ENCODE measurements around the gene FOXP1. TPM values are rescaled to one million over a fixed set of nuclear protein-coding genes. Genes with fewer than 3 reads are reported as not detected.
A peak's percentile ranks its signal among the peaks of the same experiment; 100 is the strongest.

FOXP1 gene
- total RNA-seq, 1 experiment from 2014 or later = 24.8 TPM

DNA sequence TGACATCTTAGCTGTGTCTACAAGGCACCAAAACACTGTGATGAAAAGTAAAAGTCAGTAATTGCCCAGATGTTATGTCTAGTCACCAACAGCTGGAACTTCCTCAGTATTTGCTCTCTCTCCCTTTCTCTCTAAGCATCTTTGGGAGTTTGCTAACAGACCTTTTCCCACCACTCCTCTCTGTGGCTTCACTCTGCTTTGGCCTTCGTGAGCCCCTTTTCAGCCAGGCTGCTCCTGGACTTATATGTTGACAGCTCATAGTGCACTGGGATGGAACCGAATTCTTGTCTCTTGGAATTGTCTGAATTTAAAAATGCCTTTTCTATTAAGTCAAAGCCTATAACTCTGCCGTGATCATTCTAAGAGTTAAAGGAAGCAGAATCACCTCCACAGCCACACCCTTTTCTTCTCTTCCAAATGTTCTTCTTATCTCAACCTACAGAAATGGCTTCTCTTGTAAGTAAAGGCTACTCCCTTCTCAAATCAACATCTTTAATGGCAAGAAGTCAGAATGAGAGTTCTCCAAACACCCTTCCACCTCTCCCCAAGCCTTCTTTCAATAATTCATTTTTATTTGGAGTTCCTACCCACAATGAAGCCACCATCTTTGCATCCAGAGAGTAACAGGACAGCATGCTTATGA is 17.2 kb upstream of the FOXP1 start:
- no peak overlapping the region for H3K4me3 ChIP-seq
- H3K27ac ChIP-seq = no peak overlapping the region
- no peaks in the 10 kb centered on the region for H3K4me1 ChIP-seq
- H3K9me3 ChIP-seq (replicated peaks) = no peaks in the 10 kb centered on the region
- no peak for DNase-seq
- H3K27me3 ChIP-seq = no peaks in the 10 kb centered on the region
- no peaks in the 10 kb centered on the region for H3K36me3 ChIP-seq

DNA sequence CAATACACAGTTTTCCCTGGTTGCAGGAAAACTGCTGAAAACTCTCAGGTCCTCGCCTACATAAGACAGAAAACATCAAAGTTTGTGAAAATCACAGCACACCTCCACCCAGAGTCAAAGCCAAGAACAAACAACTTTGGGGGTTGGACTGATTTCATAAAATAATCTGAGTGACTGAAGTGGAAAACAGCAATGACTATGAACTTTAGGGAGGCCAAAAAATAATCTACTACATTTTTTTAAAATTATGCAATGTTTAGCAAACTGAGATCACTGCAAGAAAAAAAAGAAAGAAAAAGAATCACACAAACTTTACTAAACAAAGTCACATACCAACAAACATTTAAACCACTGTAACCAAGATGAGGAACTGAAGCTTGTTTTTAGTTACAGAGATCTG is 15.9 kb upstream of the FOXP1 start:
- Histone ChIP-seq H3K9me3 (replicated peaks) (no peaks in the 10 kb centered on the region), H3K36me3 (no peaks in the 10 kb centered on the region), H3K4me3 (no peak overlapping the region), H3K27me3 (no peaks in the 10 kb centered on the region), H3K4me1 (no peaks in the 10 kb centered on the region), H3K27ac (no peak overlapping the region)
- DNase-seq = no peak

DNA sequence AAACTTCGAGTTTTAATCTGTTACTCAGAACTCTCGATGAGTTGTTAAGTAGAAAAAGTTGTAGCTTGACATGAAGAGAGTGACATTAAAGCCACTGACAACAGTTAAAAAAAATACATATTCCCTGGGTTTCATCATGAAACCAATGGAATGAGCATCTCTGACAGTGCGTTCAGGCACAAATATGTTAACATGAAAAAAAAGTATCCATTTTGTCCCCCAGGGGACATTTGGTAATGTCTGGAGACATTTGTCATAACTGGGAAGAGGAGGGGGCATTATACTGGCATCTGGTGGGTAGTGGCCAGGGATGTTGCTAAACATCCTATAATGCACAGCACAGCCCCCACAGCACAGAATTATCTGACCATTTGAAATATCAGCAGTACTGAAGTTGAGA is 14.8 kb upstream of the FOXP1 start:
- Histone ChIP-seq H3K4me1 (no peaks in the 10 kb centered on the region), H3K27me3 (no peaks in the 10 kb centered on the region), H3K9me3 (replicated peaks) (no peaks in the 10 kb centered on the region), H3K36me3 (no peaks in the 10 kb centered on the region), H3K4me3 (no peak overlapping the region), H3K27ac (no peak overlapping the region)
- no peak for DNase-seq

DNA sequence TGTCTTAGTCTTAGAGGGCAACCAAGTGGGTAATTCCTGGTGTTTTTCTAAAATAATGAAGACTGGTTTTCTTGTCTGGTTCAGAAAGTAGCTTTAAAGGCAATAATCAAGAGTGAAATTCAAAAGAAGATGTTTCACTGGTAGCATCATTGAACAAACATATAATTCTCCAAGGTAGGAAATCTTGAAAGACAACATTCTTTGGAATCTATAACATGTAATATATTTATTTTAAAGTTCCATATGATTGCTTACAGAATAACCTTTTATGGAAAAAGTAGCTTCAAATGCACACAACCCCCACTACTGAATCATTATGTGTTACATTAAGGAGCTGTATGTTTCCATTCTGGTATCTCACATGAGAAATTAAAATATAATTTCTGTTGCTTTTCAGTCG is 13.8 kb upstream of the FOXP1 start:
- DNase-seq = no peak
- Histone ChIP-seq H3K27ac (no peak overlapping the region), H3K4me3 (no peak overlapping the region), H3K36me3 (no peaks in the 10 kb centered on the region), H3K9me3 (replicated peaks) (no peaks in the 10 kb centered on the region), H3K27me3 (no peaks in the 10 kb centered on the region), H3K4me1 (no peaks in the 10 kb centered on the region)

DNA sequence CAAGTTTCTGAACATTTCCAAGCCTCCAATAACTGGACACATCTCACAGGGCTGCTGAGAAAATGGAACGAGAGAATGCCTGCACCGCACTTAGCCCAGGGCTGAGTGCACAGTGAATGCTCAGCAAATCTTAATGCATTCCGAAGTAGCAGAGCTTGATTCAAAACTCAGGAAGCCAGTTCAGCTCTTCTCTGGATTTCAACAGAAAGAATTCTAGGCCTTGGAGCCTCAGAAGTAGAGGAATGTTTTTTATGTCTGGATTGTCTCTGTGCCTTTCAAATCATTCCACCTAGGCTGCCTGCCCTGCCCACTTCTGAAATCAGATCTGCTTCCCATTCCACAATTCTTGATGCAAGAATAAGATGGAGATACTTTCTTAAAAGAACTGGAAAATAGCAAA is 9.6 kb upstream of the FOXP1 start:
- Histone ChIP-seq H3K36me3 (no peaks in the 10 kb centered on the region), H3K27ac (no peak overlapping the region)
- no peak for DNase-seq

DNA sequence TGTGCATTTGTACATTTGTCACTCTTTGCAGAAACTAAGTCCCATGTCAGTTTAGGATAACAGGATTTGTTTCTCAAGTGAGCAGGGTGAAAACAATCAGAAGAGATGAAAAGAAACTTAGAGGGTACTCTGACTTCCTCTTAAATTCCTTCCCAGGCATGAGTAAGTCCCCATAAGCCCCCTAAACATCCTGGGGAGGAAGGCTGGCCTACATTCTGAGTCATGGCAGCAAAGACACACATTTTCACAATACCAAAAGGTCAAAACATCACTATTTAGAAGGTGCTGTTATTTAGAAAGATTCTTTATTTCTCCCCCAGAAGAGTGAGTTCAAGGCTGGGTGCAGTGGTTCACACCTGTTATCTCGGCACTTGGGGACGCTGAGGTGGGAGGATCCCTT is 7.6 kb upstream of the FOXP1 start:
- no peak overlapping the region for H3K4me3 ChIP-seq
- H3K4me1 ChIP-seq = no peaks in the 10 kb centered on the region
- no peaks in the 10 kb centered on the region for H3K36me3 ChIP-seq
- H3K27me3 ChIP-seq = no peaks in the 10 kb centered on the region
- no peak overlapping the region for H3K27ac ChIP-seq
- no peak for DNase-seq
- H3K9me3 ChIP-seq (replicated peaks) = no peaks in the 10 kb centered on the region

More for the DNA sequence above, 9.6 kb upstream of the FOXP1 start:
- Histone ChIP-seq H3K9me3 (replicated peaks) (no peaks in the 10 kb centered on the region), H3K27me3 (no peaks in the 10 kb centered on the region), H3K4me3 (no peak overlapping the region), H3K4me1 (no peaks in the 10 kb centered on the region)

DNA sequence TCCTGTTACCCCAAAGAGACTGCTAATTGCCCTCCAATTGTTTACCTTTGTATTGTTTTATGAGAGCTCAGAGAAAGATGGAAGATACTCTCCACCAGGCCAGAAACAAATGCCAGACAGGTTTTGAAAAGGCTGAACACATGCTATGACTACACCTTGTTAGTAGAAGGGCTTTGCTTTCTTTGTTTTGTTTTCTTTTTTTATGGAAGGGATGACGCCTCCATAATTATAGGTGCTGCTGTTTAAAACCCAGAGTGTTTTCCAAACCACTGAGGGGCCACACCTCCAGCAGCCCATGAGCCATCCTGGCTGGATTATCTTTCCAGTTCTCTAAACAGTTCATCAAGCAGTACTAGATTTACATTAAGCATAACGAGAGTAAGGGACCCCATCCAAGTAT is 5.6 kb upstream of the FOXP1 start:
- no peak overlapping the region for H3K4me3 ChIP-seq
- H3K4me1 ChIP-seq = no peaks in the 10 kb centered on the region
- H3K27me3 ChIP-seq = no peaks in the 10 kb centered on the region
- DNase-seq = no peak
- no peaks in the 10 kb centered on the region for H3K36me3 ChIP-seq
- H3K27ac ChIP-seq = no peak overlapping the region
- no peaks in the 10 kb centered on the region for H3K9me3 ChIP-seq (replicated peaks)

DNA sequence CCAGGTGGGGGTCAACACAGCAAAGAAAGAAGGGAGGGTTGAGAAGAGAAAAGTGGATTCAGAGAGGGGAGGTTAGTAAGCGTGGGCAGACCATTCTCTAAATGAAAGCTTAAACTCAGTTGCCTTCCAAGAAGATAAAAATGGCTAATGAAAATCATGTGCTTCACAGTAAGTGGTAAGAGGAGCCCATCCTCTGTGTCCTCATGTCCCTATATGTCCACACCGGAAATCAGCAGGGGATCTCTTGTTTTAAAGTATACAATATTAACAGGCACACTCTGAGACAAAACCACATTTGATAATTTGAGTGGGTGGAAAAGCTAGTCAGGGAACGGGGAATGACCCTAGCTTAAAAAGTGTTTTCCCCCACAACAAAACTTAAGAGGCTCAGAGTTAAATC is 4.4 kb upstream of the FOXP1 start:
- Histone ChIP-seq H3K9me3 (replicated peaks) (no peaks in the 10 kb centered on the region), H3K36me3 (no peaks in the 10 kb centered on the region), H3K27me3 (no peaks in the 10 kb centered on the region), H3K4me3 (no peak overlapping the region), H3K4me1 (no peaks in the 10 kb centered on the region), H3K27ac (no peak overlapping the region)
- no peak for DNase-seq

DNA sequence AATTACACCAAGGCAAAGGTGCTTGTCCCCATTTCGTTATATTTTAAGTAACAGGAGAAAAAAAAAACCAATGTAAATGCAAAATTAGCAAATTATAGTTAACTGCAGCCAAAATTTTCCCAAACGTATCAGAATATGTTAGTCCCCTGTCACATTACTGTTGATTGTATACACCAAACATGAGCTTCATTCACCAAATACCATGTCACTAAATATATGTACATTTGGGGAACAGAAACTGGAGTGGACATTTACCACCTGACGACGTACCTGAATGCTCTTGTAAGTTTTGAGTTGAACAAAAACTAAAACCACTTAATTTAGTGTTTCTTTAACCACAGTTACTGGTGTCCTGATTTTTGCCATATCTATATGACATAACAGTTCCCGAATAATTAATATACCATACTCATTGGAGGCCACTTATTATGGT is 3.3 kb upstream of the FOXP1 start:
- no peaks in the 10 kb centered on the region for H3K9me3 ChIP-seq (replicated peaks)
- H3K4me1 ChIP-seq = no peaks in the 10 kb centered on the region
- no peak overlapping the region for H3K27ac ChIP-seq
- no peak for DNase-seq
- H3K27me3 ChIP-seq = no peaks in the 10 kb centered on the region; the same call in 1 of the 2 replicates
- no peaks in the 10 kb centered on the region for H3K36me3 ChIP-seq
- H3K4me3 ChIP-seq = no peak overlapping the region

DNA sequence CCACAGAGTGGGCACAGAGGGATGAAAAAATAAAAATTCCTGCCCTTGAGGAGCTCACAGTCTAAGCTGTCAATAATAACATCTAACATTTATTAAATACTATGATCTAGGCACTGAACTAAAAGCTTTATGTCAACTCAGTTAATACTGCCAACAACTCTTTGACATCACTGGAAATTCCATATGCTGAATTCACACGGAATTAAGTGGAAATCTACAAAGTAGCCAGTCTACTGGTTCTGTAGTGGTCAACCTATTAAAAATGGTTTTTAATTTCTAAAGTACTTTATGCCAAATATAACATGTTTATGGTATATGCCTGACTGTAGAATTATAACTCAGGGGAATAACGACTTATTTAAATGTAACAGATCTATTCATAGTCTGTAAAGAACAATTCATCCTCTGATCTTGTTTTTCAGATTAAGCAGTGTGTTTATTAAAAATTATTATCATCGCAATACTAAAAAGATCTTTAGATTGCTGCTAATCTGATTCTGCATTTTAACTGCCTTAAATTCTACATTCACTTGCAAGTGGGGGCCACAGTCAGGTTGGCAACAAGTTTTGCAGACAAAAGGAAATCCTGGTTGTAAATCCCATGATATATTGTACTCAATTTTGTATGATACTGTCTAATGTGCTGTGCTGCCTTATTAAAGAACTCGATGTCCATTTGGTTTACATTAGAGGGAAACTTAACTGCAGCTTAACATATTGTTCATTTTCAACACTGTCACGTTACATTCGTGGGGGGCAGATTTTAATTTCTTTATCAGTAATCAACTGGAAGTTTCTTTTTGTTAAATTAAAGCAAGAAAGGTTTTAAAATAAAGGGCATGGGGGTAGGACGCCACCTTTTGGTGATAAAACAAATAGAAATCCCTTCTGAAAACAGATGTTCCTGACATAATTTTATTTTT is 2.6 kb upstream of the FOXP1 start:
- DNase-seq = peak in 1 of 2 experiments; percentile 28
- Histone ChIP-seq H3K36me3 (no peaks in the 10 kb centered on the region), H3K9me3 (replicated peaks) (no peaks in the 10 kb centered on the region), H3K27ac (no peak overlapping the region), H3K4me1 (no peaks in the 10 kb centered on the region), H3K27me3 (no peaks in the 10 kb centered on the region; the same call in 1 of the 2 replicates), H3K4me3 (no peak overlapping the region)

DNA sequence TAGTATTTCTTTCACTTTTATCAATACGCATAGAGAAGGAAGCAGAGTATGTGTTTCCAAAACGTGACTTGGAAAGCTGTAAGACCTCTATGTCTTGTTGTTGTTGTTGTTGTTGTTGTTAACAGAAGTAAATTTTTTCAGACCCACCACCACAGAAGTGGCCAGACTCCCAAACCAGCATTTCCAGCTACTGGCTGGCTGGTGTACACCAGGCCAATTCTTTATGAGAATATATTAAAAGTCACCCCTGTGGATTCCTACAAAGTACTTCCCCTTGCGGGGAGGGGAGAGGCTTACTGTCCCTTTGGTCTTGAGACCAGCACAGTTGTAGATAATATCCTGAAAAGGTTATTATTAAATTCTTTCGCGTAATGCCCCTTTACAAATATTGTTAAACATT is 1.6 kb upstream of the FOXP1 start:
- H3K4me3 ChIP-seq = no peak overlapping the region
- peaks cover 3% of the 10 kb centered on the region; the same call in 1 of the 2 replicates for H3K27me3 ChIP-seq
- H3K27ac ChIP-seq = no peak overlapping the region
- DNase-seq = no peak
- H3K4me1 ChIP-seq = no peaks in the 10 kb centered on the region
- H3K9me3 ChIP-seq (replicated peaks) = no peaks in the 10 kb centered on the region
- no peaks in the 10 kb centered on the region for H3K36me3 ChIP-seq

DNA sequence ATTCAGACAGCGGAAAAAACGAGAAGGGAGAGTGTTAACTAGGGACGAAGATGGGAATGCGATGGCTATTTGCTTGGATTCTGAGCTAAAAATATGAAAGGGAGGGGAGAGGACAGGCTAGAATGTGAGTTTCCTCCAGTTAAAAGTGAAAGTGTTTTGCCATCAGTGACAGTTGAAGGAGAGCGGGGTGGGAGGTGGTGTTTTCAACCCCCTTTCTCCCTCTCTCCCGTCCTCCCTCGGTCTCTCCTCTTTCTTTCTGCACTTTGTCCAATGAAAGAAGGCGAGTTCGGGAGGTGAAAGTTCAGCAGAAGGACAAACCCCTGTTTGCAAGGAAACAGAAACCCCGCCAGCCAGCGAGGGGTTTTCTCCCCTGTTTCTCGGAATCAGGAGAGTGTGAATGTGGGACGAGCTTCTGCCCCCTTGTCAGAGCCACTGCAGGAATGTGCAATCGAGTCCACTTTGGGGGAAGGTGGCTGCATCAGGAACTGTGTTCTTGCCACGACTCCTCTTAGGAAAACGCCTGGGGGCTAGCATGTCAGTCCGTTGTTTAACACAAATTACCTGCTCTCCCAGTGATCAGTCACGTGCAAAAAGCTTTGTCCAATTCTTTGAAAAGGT is 975 bp upstream of the FOXP1 start:
- Histone ChIP-seq H3K4me1 (no peaks in the 10 kb centered on the region), H3K36me3 (no peaks in the 10 kb centered on the region), H3K27ac (no peak overlapping the region), H3K27me3 (peaks cover 3% of the 10 kb centered on the region; the same call in 1 of the 2 replicates), H3K4me3 (peak overlapping the region; percentile 50), H3K9me3 (replicated peaks) (no peaks in the 10 kb centered on the region)
- DNase-seq = peak in 1 of 2 experiments; percentile 31

DNA sequence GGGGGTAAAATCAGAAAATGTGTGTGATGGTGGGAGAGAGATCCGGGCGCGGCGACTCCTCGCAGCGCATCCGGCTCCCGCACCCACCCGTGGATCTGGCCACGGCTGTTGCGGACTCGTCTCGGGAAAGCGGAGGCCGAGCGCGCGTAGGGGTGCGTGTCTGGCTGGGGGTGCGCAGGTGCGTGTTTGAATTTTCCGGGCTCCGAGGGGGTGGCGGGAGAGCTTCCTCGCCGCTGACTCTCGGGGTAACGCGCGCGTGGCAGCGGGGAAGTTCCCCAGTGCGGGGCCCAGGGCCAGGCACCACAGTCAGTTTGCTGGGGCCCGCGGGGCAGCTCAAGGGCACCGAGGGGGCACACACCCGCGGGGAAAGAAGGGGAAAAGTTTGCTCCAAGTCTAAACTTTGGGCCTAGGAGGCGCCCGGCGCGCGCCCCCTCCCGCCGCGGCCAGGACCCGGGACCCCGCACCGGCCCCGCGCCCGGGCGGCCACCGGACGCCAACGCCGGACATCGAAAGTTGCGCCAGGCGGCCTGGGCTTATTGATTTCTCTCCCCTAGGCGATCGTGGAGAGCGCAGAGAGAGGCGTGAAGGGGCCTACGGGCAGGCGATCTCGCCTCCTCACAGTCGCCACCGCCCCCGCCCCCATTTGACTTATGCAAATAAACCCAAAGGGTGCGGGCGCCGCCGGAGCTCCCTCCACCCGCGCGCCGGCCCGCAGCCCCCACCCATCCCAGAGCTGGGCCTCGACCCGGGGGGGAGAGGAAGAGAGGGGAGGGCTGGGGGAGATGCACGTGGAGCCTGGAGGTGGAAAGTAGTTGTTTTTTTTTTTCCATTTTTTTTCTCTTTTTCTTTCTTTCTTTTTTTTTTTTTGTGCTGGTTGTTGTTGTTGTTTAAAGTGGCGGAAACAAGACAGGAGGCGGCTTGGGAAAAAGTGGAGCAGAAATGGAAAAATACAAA is 639 bp downstream of the FOXP1 start:
- H3K27ac ChIP-seq = no peak overlapping the region
- DNase-seq = peak; percentile 13 to 26
- H3K4me1 ChIP-seq = no peaks in the 10 kb centered on the region
- peaks cover 3% of the 10 kb centered on the region; the same call in 1 of the 2 replicates for H3K27me3 ChIP-seq
- peak overlapping the region; percentile 60 for H3K4me3 ChIP-seq
- no peaks in the 10 kb centered on the region for H3K9me3 ChIP-seq (replicated peaks)
- no peaks in the 10 kb centered on the region for H3K36me3 ChIP-seq

DNA sequence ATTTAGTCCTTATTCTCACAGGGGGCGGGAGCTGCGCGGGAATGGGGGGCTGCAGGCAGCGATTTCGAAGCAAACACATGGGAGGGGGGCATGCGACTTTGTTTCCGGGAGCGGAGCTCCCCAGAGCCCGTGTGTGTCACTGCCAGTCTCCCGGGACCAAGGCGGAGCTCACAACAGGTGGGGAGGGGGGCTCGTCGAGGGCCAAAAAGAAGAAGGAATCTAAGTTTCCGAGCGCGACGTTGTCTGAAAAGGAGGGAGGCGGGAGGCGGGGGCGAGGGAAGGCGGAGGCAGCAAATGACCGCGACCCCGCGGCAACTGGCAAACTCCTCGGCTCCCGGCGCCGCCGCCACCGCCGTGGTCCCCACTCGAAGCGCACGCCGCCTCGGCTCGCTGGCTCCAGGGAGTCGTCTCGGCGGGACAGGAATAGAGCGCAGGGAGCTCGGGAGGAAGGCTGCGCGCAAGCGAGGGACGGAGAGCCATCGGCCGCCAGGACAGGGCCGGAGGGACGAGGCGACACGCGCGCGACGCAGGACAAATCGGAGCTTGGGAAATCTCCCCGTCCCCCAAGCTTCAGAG is 1.4 kb downstream of the FOXP1 start:
- Histone ChIP-seq H3K4me3 (peak overlapping the region; percentile 60), H3K9me3 (replicated peaks) (no peaks in the 10 kb centered on the region), H3K36me3 (no peaks in the 10 kb centered on the region), H3K4me1 (no peaks in the 10 kb centered on the region), H3K27me3 (peaks cover 3% of the 10 kb centered on the region; the same call in 1 of the 2 replicates), H3K27ac (no peak overlapping the region)
- DNase-seq = peak; percentile 16 to 42
